ENCODE data around the gene PPP2R3A.
A peak's percentile ranks its signal among the peaks of the same experiment; 100 is the strongest.
"Not testable (repeated sequence)": the region's sequence is repeated elsewhere in the genome, so short reads cannot be mapped to it uniquely, and the experiment has no call there.

PPP2R3A gene

DNA sequence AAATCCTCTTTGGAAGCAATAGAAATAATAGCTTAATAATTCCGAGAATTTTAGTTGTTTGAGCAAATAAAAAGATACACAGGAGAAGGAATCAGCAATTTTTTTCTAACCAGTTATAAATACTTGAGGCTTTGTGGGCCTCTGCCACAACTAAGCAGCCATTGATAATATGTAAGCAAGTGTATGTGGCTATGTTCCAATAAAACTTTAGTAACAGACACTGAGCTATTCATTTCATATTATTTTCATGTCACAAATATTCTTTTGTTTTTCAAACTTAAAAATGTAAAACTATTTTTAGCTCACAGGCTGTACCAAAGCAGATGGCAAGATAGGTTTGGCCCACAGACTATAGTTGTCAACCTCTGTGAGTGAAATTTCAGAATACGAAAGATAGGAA lies 145.0 kb downstream of the PPP2R3A start:
- DNase-seq: no peak

DNA sequence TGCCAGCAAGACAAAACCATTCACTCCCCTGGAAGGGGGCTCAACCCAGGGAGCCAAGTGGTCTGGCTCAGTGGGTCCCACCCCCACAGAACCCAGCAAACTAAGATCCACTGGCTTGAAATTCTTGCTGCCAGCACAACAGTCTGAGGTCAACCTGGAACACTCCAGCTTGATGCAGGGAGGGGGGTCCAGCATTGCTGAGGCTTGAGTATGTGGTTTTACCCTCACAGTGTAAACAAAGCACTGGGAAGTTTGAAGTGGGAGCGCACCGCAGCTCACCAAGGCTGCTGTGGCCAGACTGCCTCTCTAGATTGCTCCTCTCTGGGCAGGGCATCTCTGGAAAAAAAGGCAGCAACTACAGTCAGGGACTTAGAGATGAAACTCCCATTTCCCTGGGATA lies 148.9 kb downstream of the PPP2R3A start:
- no peak for DNase-seq

DNA sequence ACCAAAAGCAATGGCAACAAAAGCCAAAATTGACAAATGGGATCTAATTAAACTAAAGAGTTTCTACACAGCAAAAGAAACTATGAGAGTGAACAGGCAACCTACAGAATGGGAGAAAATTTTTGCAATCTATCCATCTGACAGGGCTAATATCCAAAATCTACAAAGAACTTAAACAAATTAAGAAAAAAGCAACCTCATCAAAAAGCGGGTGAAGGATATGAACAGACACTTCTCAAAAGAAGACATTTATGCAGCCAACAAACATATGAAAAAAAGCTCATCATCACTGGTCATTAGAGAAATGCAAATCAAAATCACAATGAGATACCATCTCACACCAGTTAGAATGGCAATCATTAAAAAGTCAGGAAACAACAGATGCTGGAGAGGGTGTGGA lies 153.8 kb downstream of the PPP2R3A start:
- not testable (repeated sequence) for DNase-seq

DNA sequence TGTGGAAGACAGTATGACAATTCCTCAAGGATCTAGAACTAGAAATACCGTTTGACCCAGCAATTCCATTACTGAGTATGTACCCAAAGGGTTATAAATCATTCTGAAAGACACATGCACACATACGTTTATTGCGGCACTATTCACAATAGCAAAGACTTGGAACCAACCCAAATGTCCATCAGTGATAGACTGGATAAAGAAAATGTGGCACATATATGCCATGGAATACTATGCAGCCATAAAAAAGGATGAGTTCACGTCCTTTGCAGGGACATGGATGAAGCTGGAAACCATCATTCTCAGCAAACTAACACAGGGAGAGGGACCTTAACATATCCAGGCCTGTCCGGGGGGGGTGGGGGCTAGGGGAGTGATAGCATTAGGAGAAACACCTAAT lies 154.3 kb downstream of the PPP2R3A start:
- DNase-seq: not testable (repeated sequence)

DNA sequence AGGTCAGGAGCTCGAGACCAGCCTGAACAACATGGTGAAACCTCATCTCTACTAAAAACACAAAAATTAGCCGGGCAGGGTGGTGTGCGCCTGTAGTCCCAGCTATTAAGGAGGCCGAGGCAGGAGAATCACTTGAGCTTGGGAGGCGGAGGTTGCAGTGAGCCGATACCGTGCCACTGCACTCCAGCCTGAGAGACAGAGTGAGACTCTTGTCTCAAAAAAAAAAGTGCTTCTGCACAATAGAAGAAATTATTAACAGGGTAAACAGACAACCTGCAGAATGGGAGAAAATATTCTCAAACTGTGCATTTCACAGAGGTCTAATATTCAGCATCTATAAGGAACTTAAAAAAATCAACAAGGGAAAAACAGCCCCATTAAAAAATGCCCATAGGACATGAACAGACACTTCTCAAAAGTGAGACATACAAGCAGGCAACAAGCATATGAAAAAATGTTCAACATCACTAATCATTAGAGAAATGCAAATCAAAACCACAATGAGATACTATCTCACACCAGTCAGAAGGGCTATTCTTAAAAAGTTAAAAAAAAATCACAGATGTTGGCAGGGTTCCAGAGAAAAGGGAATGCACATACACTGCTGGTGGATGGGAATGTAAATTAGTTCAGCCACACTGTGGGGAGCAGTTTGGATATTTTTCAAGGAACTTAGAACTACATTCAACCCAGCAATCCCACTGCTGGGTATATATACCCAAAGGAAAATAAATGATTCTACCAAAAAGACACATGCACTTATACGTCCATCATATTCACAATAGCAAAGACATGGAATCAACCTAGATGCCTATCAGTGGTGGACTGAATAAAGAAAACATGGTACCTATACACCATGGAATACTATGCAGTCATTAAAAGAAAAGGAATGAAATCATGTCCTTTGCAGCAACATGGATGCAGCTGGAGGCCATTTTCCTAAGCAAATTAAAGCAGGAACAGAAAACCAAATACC lies 155.1 kb downstream of the PPP2R3A start:
- no peak for DNase-seq

DNA sequence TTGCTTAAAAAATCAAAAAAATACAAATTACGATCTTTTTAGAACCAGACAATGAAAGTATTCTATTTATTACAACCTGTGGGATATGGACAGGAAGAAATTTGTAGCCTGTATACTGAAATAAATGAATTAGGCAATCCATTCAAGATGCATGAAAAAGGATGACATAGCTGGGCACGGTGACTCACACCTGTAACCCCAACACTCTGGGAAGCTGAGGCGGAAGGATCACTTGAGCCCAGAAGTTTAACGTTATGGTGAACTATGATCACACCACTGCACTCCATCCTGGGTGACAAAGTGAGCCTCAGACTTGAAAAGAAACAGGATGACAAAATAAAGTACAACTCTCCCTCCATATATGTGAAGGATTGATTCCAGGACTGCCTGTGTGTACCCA lies 156.5 kb downstream of the PPP2R3A start:
- DNase-seq: no peak

DNA sequence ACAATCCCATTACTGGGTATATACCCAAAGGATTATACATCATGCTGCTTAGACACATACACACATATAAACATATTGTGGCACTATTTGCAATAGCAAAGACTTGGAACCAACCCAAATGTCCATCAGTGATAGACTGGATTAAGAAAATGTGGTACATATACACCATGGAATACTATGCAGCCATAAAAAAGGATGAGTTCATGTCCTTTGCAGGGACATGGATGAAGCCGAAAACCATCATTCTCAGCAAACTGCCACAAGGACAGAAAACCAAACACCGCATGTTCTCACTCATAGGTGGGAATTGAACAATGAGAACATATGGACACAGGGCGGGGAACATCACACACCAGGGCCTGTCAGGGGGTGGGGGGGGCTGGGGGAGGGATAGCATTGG lies 166.1 kb downstream of the PPP2R3A start:
- DNase-seq: not testable (repeated sequence)

DNA sequence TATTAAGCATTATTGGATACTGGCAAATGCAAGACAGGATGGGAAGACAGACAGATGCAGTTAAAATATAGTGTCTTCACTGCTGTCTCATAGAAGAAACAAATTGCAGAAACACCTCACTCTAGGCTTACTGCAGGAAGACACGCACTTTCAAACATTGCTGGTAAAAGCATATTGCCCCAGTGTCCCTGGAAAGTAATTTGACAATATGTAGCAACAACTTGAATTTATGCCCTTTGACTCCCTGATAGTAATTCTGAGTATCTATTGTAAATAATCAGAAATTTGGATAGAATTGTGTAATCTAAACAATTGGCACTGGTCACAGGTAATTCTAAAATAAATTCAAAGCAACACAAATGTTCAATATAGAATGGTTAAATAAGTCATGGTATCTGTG lies 168.6 kb downstream of the PPP2R3A start:
- no peak for DNase-seq

DNA sequence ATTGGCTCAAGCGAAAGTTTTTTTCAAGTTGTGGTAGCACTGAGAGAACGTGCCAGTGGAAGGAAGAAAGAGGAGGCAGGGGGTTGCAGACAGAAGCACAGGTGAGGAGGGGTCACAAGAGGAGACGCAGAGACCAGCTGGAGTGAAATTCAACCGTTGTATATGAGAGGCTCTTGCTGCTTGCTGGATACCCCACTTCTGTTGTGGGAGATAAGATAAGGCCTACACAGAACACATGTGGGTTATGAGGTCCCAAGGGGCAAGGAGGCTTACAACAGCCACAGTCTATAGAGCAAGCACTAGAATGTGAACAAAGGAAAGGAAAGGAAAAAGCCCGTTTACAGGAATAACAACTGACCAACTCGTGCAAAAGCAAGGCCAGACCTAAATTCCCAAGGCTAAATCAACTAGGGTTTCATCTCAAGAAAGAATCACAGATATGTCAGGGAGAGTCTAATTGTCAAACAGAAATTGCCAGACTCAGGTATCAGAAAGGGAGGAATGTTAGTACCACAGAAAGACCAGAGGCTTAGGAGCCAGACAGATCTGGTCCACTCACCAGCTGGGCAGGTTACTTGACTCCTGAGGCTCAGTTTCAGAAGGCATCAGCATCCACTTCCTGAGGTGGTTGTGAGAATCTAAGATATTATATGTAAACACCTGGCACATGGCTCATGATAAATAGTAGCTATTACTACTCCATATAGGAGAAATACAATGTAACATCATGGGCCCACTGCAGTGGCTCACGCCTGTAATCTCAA lies 169.7 kb downstream of the PPP2R3A start:
- no peak for DNase-seq

DNA sequence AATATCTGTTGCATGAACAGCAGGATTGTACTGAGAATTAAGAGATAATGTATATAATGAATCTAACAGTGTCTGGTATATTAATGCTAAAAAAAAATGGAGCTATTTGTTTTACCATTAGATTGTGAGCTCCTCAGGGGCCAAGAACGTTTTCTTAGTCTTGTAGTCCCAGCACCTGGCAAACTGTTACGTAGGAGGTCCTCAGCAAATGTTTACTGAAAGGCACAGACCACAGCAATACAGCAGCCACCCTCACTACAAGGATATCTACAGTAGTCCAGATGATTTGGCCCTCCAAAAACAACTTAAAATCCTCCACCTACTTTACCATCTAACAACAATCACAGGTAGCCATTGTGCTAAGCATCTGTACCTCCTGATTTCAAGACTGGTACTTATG lies 170.9 kb downstream of the PPP2R3A start:
- no peak for DNase-seq

DNA sequence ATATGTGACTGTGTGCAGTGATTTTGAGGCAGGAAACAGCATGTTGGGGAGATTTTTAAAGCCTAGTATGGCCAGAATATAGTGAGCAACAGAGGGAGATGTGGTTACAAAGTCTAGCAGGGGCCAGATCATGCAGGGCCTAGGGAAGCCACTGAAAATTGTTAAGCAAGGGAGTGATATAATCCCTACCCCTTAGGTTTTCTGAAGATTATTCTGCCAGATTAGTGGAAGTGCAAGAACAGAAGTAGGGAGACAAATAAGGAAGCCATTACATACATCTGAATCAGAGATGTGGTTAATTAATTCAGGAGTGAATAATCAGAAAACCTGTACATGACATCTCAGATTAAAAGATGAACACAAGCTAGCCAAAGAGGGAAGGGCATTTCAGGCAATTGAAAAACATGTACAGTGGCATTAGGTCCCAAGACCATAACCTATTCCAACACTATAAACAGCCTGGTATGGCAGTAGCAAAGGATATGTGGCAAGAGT lies 175.8 kb downstream of the PPP2R3A start:
- DNase-seq: no peak

DNA sequence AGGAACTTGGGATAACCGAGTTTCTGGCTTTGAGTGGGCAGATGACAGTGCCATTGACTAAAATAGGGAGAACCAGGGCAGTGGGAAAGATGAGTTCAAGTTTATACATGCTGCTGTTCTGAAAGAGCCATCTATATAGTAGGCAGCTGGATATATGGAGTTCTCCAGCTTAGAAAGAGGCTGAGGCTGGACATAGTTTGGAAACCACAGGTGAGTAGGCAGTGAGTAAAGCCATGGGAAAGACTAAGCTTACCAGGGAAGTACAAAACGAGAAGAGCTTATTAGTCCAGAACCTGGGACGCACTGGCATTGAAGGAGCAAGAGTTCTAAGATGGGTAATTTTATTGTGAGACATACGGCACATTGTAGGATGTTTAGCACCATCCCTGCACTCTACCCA lies 176.4 kb downstream of the PPP2R3A start:
- no peak for DNase-seq

DNA sequence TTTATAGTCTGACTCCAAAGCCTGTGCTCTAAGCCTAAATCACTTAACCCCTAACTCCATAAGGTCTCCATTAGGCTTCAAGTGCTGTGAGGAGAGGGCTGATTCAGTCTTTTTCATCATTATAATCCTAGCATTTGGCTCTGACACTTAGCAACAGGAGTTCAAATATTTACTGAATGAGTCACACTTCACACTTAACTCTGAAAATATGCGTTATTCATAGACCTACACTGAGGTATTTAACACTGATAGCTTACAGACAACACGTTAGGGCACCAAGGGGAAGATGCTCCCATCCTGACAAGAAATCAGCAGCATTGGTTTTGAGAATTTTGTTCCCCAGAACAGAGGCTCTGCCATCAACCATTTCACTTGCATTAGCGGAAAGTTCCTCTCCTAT lies 177.1 kb downstream of the PPP2R3A start:
- peak; percentile 51 for DNase-seq

DNA sequence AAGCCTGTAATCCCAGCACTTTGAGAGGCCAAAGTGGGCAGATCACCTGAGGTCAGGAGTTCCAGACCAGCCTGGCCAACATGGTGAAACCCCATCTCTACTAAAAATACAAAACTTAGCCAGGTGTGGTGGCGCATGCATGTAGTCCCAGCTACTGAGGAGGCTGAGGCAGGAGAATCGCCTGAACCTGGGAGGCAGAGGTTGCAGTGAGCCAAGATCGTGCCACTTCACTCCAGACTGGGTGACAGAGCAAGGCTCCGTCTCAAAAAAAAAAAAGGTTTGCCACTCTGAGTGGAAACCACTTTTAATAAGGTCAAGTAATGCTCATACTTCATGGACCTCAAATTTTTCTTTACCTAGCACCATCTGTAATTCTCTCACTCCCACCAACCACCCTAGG lies 178.9 kb downstream of the PPP2R3A start:
- DNase-seq: not testable (repeated sequence)

DNA sequence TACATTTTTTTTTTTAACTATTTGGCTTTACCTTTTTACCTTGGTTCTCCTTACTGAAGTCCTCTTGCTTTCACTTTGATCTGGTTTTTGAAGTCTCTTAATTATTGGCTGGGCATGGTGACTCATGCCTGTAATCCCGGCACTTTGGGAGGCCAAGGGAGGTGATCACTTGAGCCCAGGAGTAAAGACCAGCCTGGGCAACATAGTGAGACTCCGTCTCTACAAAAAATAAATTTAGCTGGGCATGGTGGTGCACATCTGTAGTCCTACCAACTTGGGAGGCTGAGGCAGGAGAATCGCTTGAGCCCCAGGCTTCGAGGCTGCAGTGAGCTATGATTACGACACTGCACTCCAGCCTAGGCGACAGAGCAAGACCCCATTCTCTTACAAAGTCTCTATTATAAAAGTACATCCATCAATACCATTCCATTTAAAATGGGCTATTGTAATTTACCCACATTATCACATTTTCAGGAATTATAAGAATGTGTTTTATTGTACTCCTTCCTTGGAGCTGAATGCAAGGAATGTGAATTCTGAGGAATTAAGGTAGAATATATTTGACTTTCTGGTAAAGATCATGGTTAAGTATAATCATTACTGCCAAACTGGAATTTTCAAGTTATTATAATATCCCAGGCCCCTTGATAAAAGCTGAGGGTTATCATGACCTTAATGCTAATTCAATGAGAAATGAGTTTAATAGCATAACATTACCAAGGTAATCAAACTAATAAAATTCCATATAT lies 181.6 kb downstream of the PPP2R3A start:
- DNase-seq: no peak

DNA sequence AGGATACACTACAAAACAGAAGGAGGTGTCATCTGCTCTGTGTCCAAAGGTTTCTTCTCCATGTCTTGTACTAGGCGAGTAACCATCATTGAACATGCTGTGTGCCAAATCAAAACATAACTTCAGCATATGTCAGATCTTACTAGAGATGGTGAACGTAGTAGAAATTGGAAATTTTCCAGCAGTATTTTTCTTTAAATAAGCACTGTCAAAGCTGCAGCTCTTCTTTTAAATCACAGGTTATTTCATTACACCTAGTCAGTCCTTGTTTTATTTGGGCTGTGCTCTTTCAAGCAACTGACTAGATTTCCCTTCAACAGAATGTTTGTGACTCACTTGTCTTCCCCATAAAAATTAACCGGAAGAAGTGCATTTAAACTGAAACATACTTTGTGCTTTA lies 184.1 kb downstream of the PPP2R3A start:
- no peak for DNase-seq

DNA sequence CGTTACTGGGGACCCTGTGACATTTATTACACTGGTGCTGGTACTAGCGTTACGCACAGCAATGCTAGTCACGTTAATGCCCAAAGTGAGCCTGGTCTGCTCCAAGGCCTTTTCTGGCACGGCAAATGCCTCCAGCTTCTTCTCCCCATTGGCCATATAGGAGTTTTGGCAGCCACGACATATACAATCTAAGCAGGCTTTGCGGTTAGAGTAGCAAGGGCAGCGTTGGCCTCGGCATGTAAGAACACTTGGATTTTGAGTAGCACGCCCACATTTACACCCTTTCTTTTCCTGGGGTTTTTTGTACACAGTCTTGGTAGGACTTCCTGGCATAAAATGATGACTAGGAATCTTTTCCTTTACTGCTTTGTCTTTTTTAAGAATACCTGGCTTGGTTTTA lies 185.7 kb downstream of the PPP2R3A start:
- no peak for DNase-seq

DNA sequence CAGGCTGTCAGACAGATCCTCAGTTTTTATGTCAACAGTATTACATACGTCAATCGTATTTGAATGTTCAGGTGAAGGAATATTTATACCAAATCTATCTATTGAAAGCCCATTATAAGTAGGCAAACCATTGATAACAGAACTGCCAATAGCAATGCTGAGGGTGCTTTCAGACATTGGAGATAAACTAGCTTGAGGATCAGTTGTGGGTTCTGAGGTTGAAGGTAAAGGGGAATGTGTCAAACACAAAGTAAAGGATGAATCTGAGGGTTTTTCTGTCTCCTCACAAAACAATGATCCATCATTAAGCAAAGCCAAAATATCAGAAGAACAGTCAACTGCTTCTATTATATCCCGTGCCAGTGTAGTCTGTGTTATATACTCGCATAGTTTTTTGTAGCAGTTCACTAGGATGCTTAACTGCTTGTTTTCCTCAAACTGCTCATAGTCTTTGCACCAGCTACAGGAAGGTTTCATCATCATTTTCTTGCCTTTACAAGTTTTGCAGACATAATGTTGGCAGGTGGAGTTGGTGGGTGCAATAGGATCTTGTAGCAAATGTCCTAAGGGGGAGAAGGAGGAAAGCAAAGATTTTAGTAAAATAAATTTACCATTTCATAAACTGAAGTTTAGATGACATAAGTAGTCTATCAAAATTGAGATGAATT lies 186.8 kb downstream of the PPP2R3A start:
- DNase-seq: no peak

DNA sequence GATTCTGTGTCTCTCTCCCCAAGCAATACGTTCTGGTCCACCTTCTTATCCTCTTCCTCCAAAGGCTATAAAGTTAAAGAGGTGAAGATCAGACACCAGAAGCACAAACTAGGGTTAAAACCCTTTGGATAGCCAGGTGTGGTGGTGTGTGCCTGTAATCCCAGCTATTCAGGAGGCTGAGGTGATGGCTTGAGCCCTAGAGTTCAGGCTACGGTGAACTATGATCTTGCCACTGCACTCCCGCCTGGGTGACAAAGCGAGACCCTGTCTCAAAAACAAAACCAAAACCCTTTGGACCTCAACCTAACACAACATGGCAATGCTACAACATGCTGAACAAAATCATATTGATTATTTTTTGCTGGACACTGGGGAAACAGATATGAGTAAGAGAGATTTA lies 187.4 kb downstream of the PPP2R3A start:
- no peak for DNase-seq

DNA sequence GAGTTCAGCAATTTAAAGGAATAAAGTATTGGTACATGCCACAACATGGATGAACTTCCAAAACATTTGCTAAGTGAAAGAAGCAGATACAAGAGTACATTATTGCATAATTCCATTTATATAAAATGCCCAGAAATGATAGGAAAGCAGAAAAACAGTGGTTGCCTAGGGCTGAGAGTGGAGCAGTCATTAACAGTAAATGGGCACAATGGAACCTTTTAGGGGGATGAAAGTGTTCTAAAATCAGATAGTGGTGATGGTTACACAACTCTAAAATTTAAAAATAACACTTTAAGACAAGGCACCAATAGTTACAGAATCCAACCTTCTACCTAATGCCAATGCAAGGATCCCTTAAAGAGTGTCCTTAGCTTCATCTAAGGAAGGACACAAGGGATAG lies 196.0 kb downstream of the PPP2R3A start:
- no peak for DNase-seq

DNA sequence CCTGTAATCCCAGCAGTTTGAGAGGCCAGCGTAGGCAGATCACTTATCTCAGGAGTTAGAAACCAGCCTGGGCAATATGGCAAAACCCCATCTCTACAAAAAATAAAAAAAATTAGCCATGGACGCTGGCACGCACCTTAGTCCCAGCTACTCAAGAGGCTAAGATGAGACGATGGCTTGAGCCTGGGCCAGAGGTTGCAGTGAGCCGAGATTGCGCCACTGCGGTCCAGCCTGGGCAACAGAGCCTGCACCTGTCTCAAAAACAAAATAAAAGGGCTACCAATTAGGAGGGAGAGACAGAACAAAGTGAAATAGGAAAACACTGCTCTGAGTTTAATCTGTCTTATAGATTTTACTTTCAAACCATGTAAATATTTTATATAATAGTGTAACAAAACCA lies 196.8 kb downstream of the PPP2R3A start:
- no peak for DNase-seq

DNA sequence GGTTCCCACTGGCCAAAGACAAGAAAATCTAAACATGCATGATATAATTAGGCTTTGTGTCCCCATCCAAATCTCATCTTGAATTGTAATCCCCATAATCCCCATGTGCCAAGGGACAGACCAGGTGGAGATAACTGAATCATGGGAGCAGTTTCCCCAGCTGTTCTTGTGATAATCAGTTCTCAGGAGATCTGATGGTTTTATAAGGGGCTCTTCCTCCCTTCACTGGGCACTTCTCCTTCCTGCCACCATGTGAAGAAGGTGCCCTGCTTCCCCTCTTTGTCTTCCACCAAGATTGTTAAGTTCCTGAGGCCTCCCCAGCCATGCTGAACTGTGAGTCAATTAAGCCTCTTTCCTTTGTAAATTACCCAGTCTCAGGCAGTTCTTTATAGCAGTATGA lies 198.1 kb downstream of the PPP2R3A start:
- not testable (repeated sequence) for DNase-seq

DNA sequence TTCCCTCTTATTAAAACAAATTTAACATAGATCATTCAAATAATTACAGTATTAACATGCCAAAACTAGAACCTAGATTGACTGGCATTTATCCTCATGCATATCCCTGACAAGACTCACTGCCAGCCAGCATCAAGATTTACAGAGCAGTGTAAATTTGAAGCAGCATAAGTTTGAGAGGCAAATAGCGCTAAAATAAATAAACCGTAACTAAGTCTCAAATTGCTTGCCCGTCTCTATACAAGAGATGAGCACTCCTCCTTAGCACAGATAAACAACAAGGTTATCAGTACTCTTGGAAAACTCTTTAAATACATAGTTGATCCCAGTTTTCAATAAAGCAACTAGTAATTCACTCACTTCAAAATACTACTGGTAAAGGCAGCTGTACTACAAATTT lies 201.0 kb downstream of the PPP2R3A start:
- DNase-seq: no peak
